ENCODE measurements around the gene DNAAF3. TPM values are rescaled to one million over a fixed set of nuclear protein-coding genes. Genes with fewer than 3 reads are reported as not detected.
"Not testable (repeated sequence)": the region's sequence is repeated elsewhere in the genome, so short reads cannot be mapped to it uniquely, and the experiment has no call there.

Gene DNAAF3
- under 1 TPM in 1 of 2 experiments, not detected in 1; 0.65 TPM for total RNA-seq

DNA sequence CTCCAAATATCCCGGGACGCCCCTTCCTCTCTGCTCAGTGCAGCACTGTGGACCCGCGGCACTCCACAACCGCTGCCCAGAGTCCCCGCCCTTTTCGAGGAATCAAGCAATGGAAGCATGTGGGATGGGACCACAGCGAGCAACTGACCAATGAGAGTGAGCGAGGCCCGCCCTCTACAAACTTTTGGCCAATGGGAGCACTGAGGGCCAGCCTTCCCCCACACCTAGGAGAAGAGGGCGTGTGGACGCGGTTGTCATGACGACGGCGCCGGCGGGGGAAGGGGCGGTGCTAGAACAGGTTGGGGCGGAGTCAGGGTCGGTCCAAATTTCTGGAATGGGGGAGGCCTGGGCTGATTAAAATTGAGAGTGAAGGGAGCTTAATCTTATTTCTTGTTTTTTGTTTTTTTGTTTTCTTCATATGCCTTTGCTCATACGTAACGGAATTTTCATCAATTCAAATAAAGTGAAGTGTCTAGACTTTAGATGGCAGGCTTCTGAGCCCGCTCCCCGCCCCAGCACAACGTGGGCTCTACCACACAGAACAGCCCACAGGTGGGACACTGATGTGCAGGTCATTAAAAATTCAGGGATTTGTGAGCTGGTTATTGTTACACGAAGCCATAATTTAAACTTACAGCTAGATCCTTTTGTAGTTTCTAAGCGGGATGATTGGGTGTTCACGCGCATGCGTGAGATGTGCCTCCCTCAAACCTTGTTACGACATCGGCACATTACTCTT, at the start of gene DNAAF3:
Gene DNAAF3 (minus strand): TSS at position 84 of the 739 bp plus-strand sequence. CDS start 200 bp downstream, outside the sequence.
- Mint-ChIP-seq H3K27ac (no peak within 1 kb of the TSS), H3K4me3 (peak within 1 kb of the TSS; percentile 83), H3K9me3 (no peaks in the 10 kb centered on the region), H3K36me3 (no peaks in the 10 kb centered on the region), H3K27me3 (peaks cover 71% of the 10 kb centered on the region), H3K4me1 (peaks cover 8% of the 10 kb centered on the region)
- peak; percentile 80 for DNase-seq
- POLR2A ChIA-PET = interaction anchor here (1.3 kb wide), 1 partner anchor 241 kb away, joined by 3 read pairs; the partner anchor contains the start of gene UBE2S
- peak; percentile 88 for ATAC-seq (ENCODE audit: low read depth)

DNA sequence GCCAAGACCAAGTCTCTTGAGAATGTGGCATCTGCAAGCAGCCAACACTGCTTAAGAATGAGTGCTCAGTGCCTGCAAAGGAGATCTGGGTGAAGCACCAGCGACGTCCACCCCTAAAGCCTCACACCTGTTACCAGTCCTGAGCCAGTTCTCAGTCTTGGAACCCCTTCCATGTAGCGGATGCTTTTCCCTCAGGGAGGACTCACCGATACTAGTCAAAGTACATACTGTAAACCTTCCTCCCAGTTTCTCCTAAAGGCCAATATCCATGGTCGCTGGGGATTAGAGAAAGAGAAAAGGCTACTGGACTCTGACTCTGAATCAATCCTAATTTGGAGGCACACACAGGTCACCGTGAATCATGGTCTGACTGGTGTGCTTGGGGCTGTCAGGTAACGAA, 47.1 kb upstream of the DNAAF3 start:
- Mint-ChIP-seq H3K4me1 (peaks cover 9% of the 10 kb centered on the region), H3K36me3 (peaks cover 3% of the 10 kb centered on the region), H3K4me3 (no peak overlapping the region), H3K27ac (no peak overlapping the region), H3K27me3 (peaks cover 20% of the 10 kb centered on the region), H3K9me3 (peaks cover 9% of the 10 kb centered on the region)
- ATAC-seq (ENCODE audit: low read depth) (no peak), DNase-seq (no peak)
- POLR2A ChIA-PET = no interaction called here

DNA sequence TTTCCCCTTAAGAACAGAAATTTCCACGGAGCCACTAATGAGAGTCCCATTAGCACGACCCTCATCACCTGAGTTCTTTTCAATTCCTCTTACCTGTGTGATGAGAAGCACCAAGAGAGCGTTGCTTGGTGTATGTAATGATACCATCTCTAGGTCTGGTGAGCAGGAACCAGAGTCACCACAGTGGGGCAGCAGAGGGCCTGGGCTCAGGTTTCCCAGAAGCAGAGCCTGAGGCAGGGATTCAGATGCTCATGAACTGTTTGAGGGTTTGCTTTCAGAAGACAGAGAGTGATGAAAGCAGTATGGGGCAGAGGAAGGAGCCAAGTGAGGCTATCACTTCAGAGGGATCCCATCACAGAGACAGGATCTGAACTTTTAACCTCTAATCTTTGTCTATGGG, 46.0 kb upstream of the DNAAF3 start:
- DNase-seq = no peak
- no peak overlapping the region for H3K4me3 Mint-ChIP-seq
- ATAC-seq (ENCODE audit: low read depth) = no peak
- H3K9me3 Mint-ChIP-seq = peaks cover 9% of the 10 kb centered on the region
- no peak overlapping the region for H3K27ac Mint-ChIP-seq
- POLR2A ChIA-PET = no interaction called here
- H3K4me1 Mint-ChIP-seq = peaks cover 9% of the 10 kb centered on the region
- peaks cover 3% of the 10 kb centered on the region for H3K36me3 Mint-ChIP-seq
- peaks cover 20% of the 10 kb centered on the region for H3K27me3 Mint-ChIP-seq

DNA sequence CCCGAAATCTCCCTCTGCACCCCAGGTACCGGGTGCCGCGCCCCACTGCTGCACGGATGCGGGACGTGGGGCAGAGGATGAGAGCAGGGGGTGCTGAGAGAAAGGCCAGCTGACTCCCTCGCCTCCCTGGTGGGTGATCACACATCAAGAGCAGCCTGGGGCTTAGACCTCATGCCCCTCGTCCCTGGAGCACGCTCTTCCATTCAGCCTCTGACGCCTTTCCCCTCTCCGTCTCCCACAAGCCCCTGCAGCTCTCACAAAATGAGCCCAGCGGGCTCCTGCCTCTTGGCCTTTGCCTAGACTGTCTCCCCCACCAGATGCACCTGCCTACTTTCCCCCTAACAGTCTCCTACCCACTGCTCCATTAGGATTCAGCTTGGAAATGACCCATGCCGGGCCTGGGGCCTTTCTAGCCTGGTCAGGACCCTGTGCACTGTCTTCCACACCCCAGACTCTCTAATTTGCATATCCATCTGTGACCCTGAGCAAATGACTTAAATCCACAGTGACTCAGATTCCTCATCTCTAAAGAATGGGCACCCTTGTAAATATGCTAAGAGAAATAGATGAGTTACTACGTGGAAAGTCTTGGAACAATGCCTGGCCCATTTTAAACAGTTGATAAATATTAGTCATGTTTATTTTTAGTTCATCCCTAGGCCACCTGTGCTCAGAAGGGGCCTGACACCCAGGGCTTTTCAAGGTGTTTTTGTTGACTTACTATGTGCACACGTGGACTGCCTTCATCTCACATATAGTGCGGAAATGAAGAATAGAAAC, 43.5 kb upstream of the DNAAF3 start:
- ATAC-seq (ENCODE audit: low read depth) (no peak), DNase-seq (no peak)
- Mint-ChIP-seq H3K27me3 (peaks cover 15% of the 10 kb centered on the region), H3K9me3 (peaks cover 6% of the 10 kb centered on the region), H3K4me3 (no peak overlapping the region), H3K27ac (peak overlapping the region; percentile 30), H3K36me3 (no peaks in the 10 kb centered on the region), H3K4me1 (peaks cover 3% of the 10 kb centered on the region)
- POLR2A ChIA-PET = no interaction called here

- Mint-ChIP-seq H3K4me3 (no peak within 1 kb of the TSS), H3K9me3 (peaks cover 6% of the 10 kb centered on the region), H3K36me3 (no peaks in the 10 kb centered on the region), H3K27ac (peak within 1 kb of the TSS; percentile 30), H3K4me1 (peaks cover 3% of the 10 kb centered on the region), H3K27me3 (peaks cover 15% of the 10 kb centered on the region)
- POLR2A ChIA-PET = no interaction called here
- DNase-seq (no peak), ATAC-seq (ENCODE audit: low read depth) (no peak)
Measured at GRCh38 chr19:55208880-55209692, 42.7 kb upstream of the DNAAF3 start, which contains the start of gene PTPRH. TSS of gene PTPRH (minus strand) at chr19:55209501. CDS start at chr19:55209433, 68 bp downstream.

DNA sequence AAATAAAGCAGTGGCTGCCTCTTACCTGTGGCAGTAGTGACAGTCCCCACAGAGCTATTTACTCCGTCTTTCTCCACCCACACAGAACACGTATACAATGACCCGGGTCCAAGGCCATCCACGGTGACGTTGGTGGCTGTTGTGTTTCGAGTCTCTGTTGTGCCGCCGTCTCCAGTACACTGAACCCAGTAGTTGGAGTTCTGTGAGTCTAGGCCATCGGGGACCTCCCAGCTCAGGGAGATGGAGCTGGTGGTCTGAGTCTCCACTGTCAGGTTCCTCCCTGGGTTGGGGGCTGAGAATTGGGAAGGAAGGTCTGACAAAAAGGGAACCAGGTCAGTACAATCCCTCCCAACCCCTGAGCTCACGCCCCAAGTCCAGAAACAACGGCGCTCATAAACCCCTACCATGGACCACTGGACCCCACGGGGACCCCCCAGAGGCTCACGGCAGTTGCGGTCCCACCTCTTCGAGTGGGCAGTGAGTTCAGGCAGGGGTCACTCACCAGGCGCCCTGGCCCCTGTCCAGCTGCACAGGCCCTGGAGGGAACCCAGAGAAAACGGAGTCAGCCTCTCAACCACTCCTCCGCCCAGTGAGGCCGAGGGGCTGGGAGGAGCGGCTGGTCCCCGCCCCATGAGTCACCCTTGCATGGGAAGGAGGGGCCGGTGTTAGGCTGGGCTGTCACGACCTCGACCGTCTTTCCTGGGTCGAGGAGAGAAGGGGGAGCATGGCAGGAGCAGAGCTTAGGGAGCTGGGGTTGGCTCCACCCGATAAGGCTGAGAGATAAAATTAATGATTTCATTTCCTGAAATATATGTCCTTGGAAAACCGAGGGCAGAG, 40.5 kb upstream of the DNAAF3 start:
- Mint-ChIP-seq H3K27ac (peak overlapping the region; percentile 80), H3K9me3 (peaks cover 2% of the 10 kb centered on the region), H3K36me3 (no peaks in the 10 kb centered on the region), H3K4me1 (peaks cover 3% of the 10 kb centered on the region), H3K27me3 (peaks cover 21% of the 10 kb centered on the region), H3K4me3 (peak overlapping the region; percentile 37)
- DNase-seq = no peak
- ATAC-seq (ENCODE audit: low read depth) = peak; percentile 83
- POLR2A ChIA-PET = interaction anchor here (0.6 kb wide), 1 partner anchor 29 kb away, joined by 3 read pairs; no protein-coding TSS in a partner anchor

DNA sequence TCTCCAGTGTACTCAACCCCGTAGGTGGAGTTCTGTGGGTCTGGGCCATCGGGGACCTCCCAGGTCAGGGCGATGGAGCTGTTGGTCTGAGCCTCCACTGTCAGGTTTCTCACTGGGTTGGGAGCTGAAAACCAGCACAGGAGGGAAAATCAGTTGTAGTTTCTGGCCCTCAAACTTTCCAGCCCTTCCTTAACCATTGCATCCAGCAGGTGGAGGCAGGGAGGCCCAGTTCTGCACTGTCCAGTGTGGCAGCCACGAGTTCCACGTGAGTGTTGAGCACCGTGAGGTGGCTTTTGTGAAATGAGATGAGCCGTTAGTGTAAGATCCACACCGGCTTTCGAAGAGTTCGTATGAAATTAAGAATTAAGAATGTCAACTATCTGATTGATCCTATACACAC, 35.8 kb upstream of the DNAAF3 start:
- not testable (repeated sequence) for ATAC-seq (ENCODE audit: low read depth); DNase-seq; H3K4me1 Mint-ChIP-seq; H3K27ac Mint-ChIP-seq; H3K4me3 Mint-ChIP-seq; H3K9me3 Mint-ChIP-seq; H3K36me3 Mint-ChIP-seq
- peaks cover 17% of the 10 kb centered on the region for H3K27me3 Mint-ChIP-seq
- POLR2A ChIA-PET = interaction anchor here (0.5 kb wide), 1 partner anchor 168 kb away, joined by 3 read pairs; no protein-coding TSS in a partner anchor

DNA sequence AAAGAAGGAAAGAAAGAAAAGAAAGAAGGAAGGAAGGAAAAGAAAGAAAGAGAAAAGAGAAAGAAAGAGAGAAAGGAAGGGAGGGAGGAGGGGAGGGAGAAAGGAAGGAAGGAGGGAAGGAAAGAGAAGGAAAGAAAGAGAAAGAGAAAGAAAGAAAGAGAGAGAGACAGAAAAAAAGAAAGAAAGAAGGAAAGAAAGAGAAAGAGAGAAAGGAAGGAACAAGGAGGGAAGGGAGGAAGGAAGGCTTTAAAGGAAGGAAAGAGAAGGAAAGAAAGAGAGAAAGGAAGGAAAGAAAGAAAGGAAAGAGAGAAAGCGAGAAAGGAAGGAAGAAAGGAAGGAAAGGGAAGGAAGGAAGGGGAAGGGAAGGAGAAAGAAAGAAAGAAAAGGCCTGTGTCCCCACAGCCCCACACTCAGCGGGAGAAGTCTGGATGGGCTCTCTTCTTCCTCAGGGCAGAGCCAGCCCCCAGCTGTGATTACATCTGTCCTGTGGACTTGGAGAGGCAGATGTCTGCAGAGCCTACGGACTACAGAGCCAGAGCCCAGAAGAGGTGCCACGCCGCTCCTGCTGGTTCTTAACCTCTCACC, 33.3 kb upstream of the DNAAF3 start:
- Mint-ChIP-seq H3K9me3 (no peaks in the 10 kb centered on the region), H3K27ac (no peak overlapping the region), H3K4me3 (no peak overlapping the region), H3K4me1 (no peaks in the 10 kb centered on the region), H3K36me3 (no peaks in the 10 kb centered on the region), H3K27me3 (peaks cover 13% of the 10 kb centered on the region)
- POLR2A ChIA-PET = no interaction called here
- no peak for DNase-seq
- no peak for ATAC-seq (ENCODE audit: low read depth)

GRCh38 chr19:55198651-55199050, 32.2 kb upstream of the DNAAF3 start:
- DNase-seq (no peak), ATAC-seq (ENCODE audit: low read depth) (no peak)
- H3K36me3 Mint-ChIP-seq = no peaks in the 10 kb centered on the region
- POLR2A ChIA-PET = interaction anchor here (0.5 kb wide), 1 partner anchor 374 kb away, joined by 3 read pairs; no protein-coding TSS in a partner anchor
- H3K9me3 Mint-ChIP-seq = no peaks in the 10 kb centered on the region
- no peak overlapping the region for H3K27ac Mint-ChIP-seq
- H3K4me1 Mint-ChIP-seq = no peaks in the 10 kb centered on the region
- no peak overlapping the region for H3K4me3 Mint-ChIP-seq
- peaks cover 17% of the 10 kb centered on the region for H3K27me3 Mint-ChIP-seq

DNA sequence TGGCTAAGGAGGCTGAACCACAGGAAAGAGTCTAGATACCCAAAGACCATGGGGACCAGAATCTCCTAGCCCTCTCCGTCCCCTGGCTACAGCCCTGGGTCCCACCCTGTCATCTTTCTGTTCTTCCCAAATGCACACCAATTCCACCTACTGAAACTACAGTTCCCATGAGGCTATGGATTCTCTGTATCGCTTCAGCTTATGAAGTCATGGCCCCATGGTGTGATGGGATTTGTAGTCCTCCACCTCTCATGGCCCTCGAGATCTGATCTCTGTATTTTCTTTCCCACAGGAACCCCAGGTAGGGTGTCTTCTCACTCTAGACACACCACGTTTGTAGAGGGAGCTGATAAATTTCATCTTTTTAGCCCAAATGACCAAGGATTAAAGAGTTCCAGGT, 31.1 kb upstream of the DNAAF3 start:
- DNase-seq (no peak), ATAC-seq (ENCODE audit: low read depth) (no peak)
- POLR2A ChIA-PET = no interaction called here
- no peak overlapping the region for H3K4me3 Mint-ChIP-seq
- peaks cover 18% of the 10 kb centered on the region for H3K27me3 Mint-ChIP-seq
- no peak overlapping the region for H3K27ac Mint-ChIP-seq
- no peaks in the 10 kb centered on the region for H3K36me3 Mint-ChIP-seq
- H3K9me3 Mint-ChIP-seq = no peaks in the 10 kb centered on the region
- peaks cover 2% of the 10 kb centered on the region for H3K4me1 Mint-ChIP-seq

DNA sequence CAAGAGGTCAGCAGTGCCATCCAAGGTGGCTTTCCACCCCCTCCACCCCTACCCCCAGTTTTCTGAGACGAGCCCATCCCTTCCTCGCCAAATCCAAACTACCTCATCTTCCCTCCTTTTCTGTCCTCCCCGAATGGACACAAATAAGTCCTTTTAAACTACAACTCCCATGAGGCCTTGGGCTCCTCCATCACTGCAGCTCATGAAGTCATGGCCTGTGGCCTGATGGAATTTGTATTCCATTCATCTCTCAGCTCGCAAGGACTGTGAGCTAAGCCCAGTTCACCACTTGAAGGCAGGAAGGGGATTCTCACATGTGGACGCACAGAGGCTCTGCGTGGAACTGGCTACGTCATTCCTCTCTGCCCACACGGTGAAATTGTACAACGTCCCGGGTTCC, 30.4 kb upstream of the DNAAF3 start:
- DNase-seq = no peak
- peaks cover 13% of the 10 kb centered on the region for H3K27me3 Mint-ChIP-seq
- H3K4me3 Mint-ChIP-seq = no peak overlapping the region
- no peak overlapping the region for H3K27ac Mint-ChIP-seq
- POLR2A ChIA-PET = no interaction called here
- no peak for ATAC-seq (ENCODE audit: low read depth)
- no peaks in the 10 kb centered on the region for H3K9me3 Mint-ChIP-seq
- no peaks in the 10 kb centered on the region for H3K36me3 Mint-ChIP-seq
- H3K4me1 Mint-ChIP-seq = peaks cover 2% of the 10 kb centered on the region

GRCh38 chr19:55193481-55193880, 27.1 kb upstream of the DNAAF3 start:
- POLR2A ChIA-PET = interaction anchor here (0.7 kb wide), 2 partner anchors 8 to 60 kb away, joined by 3 to 5 read pairs; no protein-coding TSS in a partner anchor
- Mint-ChIP-seq H3K4me1 (peaks cover 12% of the 10 kb centered on the region), H3K9me3 (no peaks in the 10 kb centered on the region), H3K4me3 (no peak overlapping the region), H3K27ac (no peak overlapping the region), H3K36me3 (peaks cover under 1% of the 10 kb centered on the region), H3K27me3 (peaks cover 9% of the 10 kb centered on the region)
- DNase-seq = no peak
- ATAC-seq (ENCODE audit: low read depth) = no peak

All from activated naive CD8-positive, alpha-beta T cell treated with anti-CD3 and anti-CD28 coated beads, Interleukin-2, amount 10 ng/mL, durations not matched to agents 7 days and 5 days (primary cell).